ENCODE results near the gene TCEAL8. TPM values are rescaled to one million over a fixed set of nuclear protein-coding genes. Genes with fewer than 3 reads are reported as not detected.
"Not testable (repeated sequence)": the region's sequence is repeated elsewhere in the genome, so short reads cannot be mapped to it uniquely, and the experiment has no call there.

The TCEAL8 gene
- total RNA-seq, 1 donor from 2014 or later = 40.3 TPM

GRCh38 chrX:103236296-103236695 is 18.7 kb downstream of the TCEAL8 start:
- no peaks in the 10 kb centered on the region for H3K9me3 ChIP-seq
- H3K27me3 ChIP-seq = no peaks in the 10 kb centered on the region
- H3K27ac ChIP-seq = no peak overlapping the region
- intact Hi-C loops (cut with DNase I) = no loop called here
- no peaks in the 10 kb centered on the region for H3K36me3 ChIP-seq
- H3K4me3 ChIP-seq = no peak overlapping the region
- no peak for DNase-seq (ENCODE audit: extremely low spot score in 2 of 2)
- H3K4me1 ChIP-seq = no peaks in the 10 kb centered on the region
- TF ChIP-seq CTCF (IDR thresholded peaks at IDR 0.05) = no peak
- TF ChIP-seq POLR2AphosphoS5 (IDR thresholded peaks at IDR 0.05; ENCODE audit: insufficient read depth in 1 of 2, low read depth in 1 of 2) = no peak
- TF ChIP-seq POLR2A (IDR thresholded peaks at IDR 0.05) = no peak

- H3K27ac ChIP-seq; H3K9me3 ChIP-seq; H3K4me1 ChIP-seq; intact Hi-C loops (cut with DNase I); H3K27me3 ChIP-seq; H3K4me3 ChIP-seq; DNase-seq (ENCODE audit: extremely low spot score in 2 of 2); H3K36me3 ChIP-seq: not testable (repeated sequence)
Measured at GRCh38 chrX:103235608-103236007, 19.3 kb downstream of the TCEAL8 start.

- H3K27ac ChIP-seq = no peak overlapping the region
- intact Hi-C loops (cut with DNase I) = no loop called here
- H3K4me1 ChIP-seq = no peaks in the 10 kb centered on the region
- no peak for DNase-seq (ENCODE audit: extremely low spot score in 2 of 2)
- no peaks in the 10 kb centered on the region for H3K9me3 ChIP-seq
- H3K4me3 ChIP-seq = no peak overlapping the region
- no peaks in the 10 kb centered on the region for H3K27me3 ChIP-seq
- TF ChIP-seq CTCF (IDR thresholded peaks at IDR 0.05) (no peak), POLR2AphosphoS5 (IDR thresholded peaks at IDR 0.05; ENCODE audit: insufficient read depth in 1 of 2, low read depth in 1 of 2) (no peak), POLR2A (IDR thresholded peaks at IDR 0.05) (no peak)
- H3K36me3 ChIP-seq = no peaks in the 10 kb centered on the region
Measured at GRCh38 chrX:103234869-103235268, 20.1 kb downstream of the TCEAL8 start.

- DNase-seq (ENCODE audit: extremely low spot score in 2 of 2) = no peak
- no peak for TF ChIP-seq CTCF (IDR thresholded peaks at IDR 0.05)
- no peak for TF ChIP-seq POLR2A (IDR thresholded peaks at IDR 0.05)
- TF ChIP-seq POLR2AphosphoS5 (IDR thresholded peaks at IDR 0.05; ENCODE audit: insufficient read depth in 1 of 2, low read depth in 1 of 2) = no peak
- Histone ChIP-seq H3K9me3 (no peaks in the 10 kb centered on the region), H3K4me3 (no peak overlapping the region), H3K27ac (no peak overlapping the region), H3K27me3 (no peaks in the 10 kb centered on the region), H3K4me1 (no peaks in the 10 kb centered on the region), H3K36me3 (no peaks in the 10 kb centered on the region)
- intact Hi-C loops (cut with DNase I) = no loop called here
Measured at GRCh38 chrX:103233263-103233662, 21.7 kb downstream of the TCEAL8 start.

- intact Hi-C loops (cut with DNase I); H3K36me3 ChIP-seq; H3K27ac ChIP-seq; DNase-seq (ENCODE audit: extremely low spot score in 2 of 2); H3K9me3 ChIP-seq; H3K4me3 ChIP-seq; H3K27me3 ChIP-seq; H3K4me1 ChIP-seq: not testable (repeated sequence)
Measured at GRCh38 chrX:103225918-103226317, 29.0 kb downstream of the TCEAL8 start.

- no peak for TF ChIP-seq CTCF (IDR thresholded peaks at IDR 0.05)
- no peak for TF ChIP-seq POLR2A (IDR thresholded peaks at IDR 0.05)
- TF ChIP-seq POLR2AphosphoS5 (IDR thresholded peaks at IDR 0.05; ENCODE audit: insufficient read depth in 1 of 2, low read depth in 1 of 2) = no peak
- H3K27me3 ChIP-seq = no peaks in the 10 kb centered on the region
- no peaks in the 10 kb centered on the region for H3K4me1 ChIP-seq
- DNase-seq (ENCODE audit: extremely low spot score in 2 of 2) = no peak
- H3K27ac ChIP-seq = no peak overlapping the region
- no peak overlapping the region for H3K4me3 ChIP-seq
- H3K9me3 ChIP-seq = no peaks in the 10 kb centered on the region
- H3K36me3 ChIP-seq = no peaks in the 10 kb centered on the region
- intact Hi-C loops (cut with DNase I) = no loop called here
Measured at GRCh38 chrX:103220511-103221323, 34.2 kb downstream of the TCEAL8 start.
